Cerebellar cortex (tissue), 1 donor: Measurements from ENCODE around the gene SEZ6L.

Experiments used
- DNase-seq: peaks from one replicate; pipeline ENCODE4 v3.0.0-alpha.2; 2015; ENCODE audit warnings: low spot score

SEZ6L gene

DNA sequence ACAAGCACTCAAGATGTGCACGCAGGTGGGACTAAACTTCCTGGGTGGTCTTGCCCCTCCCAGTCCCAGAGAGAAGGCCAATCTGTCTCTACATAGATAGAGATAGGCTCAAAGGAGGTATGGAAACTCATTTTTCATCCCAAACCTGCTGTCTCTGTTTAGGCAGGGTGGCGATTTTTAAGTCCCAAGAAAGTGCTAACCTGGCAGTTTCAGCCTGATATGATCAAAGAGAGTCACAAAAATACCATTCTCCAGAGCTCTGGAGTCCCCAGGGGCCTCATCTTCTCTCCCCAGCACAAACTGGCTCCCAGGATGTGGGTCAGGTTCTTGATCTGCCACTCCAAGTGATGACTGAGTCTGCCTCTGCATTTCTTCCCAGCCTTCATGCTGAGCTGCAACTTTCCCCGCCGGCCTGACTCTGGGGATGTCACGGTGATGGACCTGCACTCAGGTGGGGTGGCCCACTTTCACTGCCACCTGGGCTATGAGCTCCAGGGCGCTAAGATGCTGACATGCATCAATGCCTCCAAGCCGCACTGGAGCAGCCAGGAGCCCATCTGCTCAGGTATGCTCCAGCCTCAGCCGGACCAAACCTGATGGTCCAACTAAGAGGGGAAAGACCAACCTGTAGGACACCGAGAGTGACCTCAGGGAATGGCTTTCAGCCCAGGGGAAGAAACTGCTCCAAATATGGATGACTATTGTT, 129.5 kb downstream of the SEZ6L start:
- no peak for DNase-seq

DNA sequence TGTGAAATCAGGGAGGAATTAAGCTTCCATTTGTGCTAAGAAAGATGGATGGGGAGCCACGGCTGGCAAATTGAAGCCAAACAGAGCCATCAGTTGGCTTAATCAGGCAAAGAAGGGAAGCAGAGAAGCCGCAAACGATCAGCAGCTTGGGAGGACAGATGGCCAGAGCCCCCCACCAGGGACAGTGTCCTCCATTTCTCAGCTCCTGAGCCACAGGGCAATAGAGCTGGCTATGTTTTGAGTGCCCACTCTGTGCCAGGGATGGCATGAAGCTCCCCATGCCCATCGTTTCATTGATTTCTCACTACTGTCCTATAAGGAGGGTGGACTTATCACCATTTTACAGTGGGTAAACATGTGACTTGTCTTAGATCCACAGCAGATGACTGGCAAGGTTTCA, 133.5 kb downstream of the SEZ6L start:
- DNase-seq = peak; percentile 94

- no peak for DNase-seq
Observed at GRCh38 chr22:26303475-26303874, 134.2 kb downstream of the SEZ6L start.

DNA sequence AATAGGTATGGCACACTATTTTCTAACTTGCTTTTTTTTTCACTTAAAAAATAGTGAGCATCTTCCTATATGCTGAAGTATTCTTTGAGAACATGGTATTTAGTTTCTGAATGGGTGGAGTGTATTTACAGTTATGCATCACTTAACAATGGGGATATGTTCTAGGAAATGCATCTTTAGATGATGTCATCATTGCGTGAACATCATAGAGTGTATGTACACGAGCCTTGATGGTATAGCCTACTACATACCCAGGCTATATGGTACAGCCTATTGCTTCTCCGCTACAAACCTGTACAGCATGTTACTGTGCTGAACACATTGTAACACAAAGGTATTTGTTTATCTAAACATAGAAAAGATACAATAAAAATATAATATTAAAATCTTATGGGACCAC, 135.5 kb downstream of the SEZ6L start:
- no peak for DNase-seq

DNA sequence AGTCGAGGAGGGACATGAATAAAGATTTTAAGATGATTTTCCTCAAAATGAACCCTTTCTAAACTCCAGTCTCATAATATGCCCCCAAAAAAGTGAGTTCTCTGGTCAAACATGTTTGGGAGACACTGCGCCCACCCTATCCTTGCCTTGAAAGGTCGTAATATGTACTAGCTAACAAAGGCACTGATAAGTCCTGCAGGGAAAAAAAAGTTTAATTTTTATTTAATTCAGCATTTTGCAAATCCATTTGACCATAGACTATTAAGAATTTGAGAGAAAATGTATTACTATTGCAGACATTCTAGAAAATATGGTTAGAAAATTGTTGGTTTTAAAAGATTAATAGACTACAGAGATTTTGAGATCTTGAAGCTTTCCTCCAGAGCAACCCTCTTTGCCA, 139.2 kb downstream of the SEZ6L start:
- no peak for DNase-seq

- no peak for DNase-seq
Observed at GRCh38 chr22:26310616-26311015, 141.4 kb downstream of the SEZ6L start.

DNA sequence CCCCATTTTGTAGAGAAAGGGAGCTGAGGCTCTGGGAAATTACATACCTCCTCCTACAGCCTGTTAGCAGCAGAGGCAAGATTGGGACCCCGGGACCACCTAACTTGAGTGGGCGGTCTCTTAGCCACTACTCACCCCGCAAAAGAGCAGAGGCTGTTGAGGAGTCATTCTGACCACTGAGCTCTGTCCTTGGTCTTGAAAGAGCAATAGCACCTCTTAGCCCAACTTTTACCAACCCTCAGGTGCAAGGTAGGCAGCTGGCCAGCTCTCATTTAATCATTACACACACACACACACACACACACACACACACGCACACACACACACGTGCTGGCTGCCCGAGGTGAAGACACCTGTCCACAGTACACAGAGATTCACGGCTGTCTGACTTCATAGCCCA, 144.0 kb downstream of the SEZ6L start:
- no peak for DNase-seq

DNA sequence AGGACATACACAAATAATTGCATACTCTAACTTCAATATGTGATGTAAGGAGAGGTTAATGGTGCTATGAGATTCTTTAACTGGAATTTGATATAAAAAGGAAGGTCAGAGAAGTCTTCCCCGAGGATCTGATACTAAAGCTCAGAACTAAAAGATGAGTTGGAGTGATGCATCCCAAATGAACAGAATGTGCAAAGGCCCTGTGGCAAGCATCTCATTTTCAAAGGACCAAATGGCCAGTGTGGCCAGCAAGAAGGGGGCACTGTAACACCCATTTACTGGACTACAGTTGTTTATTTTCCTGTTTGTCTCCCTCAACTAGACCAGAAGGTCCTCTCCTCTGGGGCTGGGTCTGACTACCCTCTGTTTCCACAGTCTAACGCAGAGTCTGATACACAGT, 144.9 kb downstream of the SEZ6L start:
- no peak for DNase-seq

DNA sequence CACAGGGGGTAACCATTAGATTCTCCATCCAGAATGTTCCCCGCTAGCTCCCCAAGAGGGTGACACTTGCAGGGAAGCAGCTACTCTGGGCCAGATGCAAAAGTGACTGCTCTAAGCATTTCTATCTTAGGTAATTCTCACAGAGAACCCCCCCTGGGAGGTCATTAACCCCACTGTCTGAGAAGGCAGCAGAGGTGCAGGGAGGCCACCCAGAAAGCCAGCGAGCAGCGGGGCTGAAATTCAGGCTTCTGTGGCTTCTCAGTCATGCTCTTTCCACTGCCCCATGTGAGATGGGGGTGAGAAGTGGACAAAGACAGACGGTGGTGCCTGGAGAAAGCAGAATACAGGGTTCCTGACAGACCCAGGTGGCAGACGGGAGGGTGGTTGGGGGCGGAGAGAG, 145.4 kb downstream of the SEZ6L start:
- DNase-seq = no peak

GRCh38 chr22:26316732-26317285, 147.5 kb downstream of the SEZ6L start:
- DNase-seq = no peak

DNA sequence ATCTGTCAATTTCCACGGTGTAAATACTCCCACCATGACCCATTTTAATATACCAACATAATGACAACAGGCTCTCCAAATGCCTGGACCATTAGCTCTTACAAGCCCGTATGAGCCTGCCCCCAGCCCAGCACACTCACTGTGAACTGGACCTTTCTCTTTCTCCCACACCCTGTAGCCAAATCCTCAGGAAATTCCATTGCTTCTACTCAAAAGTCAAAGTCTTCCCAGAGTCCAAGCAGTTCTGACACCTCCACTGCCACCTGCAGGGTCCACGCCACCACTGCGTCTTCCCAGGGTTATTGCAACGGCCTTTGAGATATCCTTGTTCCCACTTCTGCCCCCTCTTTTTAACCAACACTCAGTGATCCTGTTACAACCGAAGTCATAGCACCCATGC, 149.7 kb downstream of the SEZ6L start:
- no peak for DNase-seq

DNA sequence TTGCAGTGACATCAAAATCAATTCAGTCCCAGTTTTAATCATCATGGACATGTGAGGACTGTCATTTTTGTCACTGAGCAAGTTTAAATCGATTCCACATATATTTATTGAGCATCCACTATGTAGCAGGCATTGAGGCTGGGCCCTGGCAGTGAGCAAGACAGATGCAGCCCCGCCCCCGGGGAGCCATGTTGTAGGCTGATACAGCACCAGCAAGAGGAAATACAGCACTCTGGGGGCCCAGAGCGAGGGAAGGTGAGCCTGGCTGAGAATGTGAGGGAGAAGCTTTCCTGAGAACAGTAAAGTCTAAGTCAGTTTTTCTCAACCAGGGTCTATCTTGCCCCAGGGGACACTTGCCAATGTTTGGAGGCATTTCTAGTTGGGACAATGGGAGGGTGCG, 151.2 kb downstream of the SEZ6L start:
- no peak for DNase-seq

DNA sequence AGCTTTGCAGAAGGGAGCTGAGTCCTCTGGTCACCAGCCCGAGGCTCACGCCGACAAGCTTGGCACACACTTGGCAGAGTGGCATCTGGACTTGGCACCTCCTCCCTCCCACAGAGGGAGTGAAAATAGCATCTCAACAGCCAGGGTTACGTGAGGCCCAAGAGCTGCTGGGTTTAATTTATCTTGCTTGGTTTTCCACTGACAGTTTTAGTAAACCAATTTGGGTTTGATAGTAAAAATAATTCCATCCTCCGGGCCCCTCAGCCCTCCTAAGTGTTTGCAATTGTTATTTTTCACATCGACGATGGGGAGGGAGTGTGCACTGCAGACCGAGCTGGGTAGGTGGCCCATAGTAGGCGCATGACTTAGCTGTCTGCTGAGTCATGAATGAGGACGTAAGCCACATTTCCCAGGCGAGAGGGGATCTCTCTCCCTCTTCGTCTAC, 152.2 kb downstream of the SEZ6L start:
- peak; percentile 93 for DNase-seq

GRCh38 chr22:26322179-26322905, 153.1 kb downstream of the SEZ6L start:
- no peak for DNase-seq

- no peak for DNase-seq
Observed at GRCh38 chr22:26323013-26323412, 153.8 kb downstream of the SEZ6L start.

GRCh38 chr22:26324150-26324549, 154.9 kb downstream of the SEZ6L start:
- no peak for DNase-seq

DNA sequence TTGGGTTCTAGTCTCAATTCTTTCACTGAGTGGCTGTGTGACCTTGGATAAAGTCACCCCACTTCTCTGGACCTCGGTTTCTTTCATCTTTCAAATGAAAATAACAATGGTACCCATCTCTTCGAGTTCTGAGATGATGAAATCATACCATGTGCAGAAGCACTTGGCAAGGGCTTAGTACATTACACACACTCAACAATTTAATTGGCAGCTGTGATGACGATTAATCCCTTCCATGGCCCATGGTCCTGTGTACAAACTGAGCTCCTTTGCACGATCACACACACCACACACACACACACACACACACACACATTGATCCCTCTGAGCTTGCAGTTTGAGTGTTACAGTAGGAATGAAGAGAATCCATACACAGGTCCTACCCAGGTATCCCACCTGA, 156.4 kb downstream of the SEZ6L start:
- no peak for DNase-seq

DNA sequence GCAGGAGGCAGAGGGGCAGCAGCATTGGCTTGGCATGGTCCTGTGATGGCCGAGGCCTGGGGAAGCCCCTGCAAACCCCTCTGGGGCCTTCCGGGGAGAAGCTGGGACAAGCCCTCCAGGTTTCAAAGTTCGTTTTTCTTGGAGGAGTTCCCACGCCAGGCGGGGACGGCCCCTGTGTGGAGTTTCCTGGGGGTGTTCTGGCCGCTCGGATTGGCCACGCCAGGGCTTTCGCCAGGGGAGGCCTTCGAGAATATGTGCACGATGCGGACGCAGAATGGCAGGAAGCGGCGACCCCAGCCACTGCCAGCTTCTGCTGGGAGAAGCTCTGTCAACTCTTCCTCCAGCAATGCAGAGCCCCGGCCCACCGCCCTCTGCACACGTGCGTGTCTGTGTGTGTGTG, 157.5 kb downstream of the SEZ6L start:
- DNase-seq = no peak

DNA sequence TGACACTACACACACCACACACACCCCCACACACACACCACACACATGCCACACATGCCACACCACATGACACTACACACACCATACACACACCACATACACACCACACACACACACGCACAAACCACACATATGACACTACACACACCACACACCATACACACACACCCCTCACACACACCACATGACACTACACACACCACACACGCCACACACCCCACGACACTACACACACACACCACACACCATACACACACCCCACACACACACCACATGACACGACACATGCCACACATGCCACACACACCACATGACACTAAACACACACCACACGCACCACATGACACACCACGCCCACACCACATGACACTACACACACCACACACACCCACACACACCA, 158.0 kb downstream of the SEZ6L start:
- no peak for DNase-seq

DNA sequence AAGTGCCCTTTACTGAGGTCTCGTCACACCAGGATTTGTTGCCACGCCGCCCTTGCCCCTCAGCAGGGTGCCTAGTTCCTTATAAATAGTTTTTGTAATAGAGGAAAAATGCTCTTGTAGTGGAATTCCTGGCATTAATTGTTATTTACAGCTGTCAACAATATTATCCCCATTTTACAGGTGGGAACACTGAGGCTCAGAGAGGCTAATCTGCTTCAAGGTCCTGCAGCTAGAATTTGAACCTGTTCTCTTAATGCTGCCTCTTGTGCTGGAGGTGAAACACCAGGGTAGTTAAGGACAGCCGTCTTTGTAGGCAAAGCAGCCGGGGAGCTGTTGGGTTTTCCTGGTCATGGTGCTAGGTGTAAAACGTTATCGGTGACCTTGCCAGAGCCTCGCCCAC, 159.0 kb downstream of the SEZ6L start:
- no peak for DNase-seq

DNA sequence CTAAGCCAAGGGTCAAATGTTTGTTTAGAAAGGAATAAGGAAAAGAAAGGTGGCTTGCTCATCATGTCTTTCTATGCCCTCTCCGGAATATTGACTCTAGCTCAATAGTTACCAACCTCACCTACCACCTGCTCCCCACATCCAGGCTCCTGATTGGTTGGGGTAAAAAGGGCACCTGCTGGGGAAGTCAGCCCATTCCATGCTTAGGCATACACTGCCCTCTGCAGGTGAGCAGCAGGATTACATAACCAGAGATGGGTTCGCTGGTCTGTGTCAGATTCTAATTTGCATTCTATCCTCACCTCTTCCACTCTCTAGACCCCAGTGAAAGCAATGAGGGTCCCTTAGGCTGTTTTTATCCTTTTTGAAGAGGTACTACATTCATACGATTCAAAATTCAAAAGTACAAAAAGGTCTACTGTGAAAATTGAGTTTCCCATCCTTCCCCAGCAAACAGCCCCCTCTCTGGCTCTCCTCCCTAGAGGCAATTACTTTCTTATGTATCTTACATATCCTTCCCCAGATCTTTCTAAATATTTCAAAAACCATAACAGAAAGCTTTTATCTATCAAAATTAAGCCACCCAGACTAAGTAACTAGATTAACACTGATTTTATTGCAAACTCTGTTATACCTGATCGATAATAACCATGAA, 161.8 kb downstream of the SEZ6L start:
- peak; percentile 83 for DNase-seq

DNA sequence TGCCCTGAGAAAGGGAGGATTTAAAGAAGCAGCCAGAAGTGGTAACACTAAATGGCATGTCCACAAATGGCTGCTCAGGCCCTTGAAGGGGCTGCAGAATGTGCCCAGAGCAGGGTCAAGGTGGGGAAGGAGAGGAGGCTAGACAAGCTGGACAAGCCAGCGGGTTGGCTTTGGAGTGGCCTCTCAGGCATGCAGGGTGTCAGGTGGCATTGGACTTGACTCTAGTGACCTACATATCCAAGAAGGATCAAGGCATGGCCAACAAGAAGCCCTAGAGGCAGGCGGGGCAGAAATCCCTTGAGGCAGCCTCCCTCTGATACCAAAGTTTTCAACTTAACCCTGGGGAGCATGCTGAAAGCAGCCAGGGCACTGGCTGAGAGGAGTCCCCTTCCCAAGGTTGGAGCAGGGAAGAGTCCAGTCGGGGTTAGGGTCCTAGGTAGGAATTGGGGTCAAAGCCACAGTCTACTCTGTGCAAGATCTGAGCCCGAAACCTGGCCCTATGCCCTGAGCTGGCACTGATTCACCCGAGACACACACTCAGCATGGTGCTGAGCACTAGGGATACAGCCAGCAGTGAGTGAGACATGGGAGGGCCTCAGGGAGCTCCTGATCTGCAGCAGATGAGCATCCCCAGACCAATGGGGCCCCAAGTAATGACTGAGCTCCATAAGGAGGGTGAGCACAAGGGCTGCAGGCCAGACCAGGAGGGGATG, 164.0 kb downstream of the SEZ6L start:
- no peak for DNase-seq
